Progenitor cell of endocrine pancreas (in vitro differentiated cells): ENCODE results near the gene APBA3. TPM values are rescaled to one million over a fixed set of nuclear protein-coding genes. Genes with fewer than 3 reads are reported as not detected.

Experiments used
- DNase-seq: peaks from one replicate; pipeline ENCODE4 v3.0.0; 2021; ENCODE audit warnings: low spot score; ENCODE audit not compliant: unreplicated experiment
- H3K27ac Mint-ChIP-seq: 2 replicates; pipeline ENCODE4 v1.8.0; 2021; ENCODE audit warnings: mild to moderate bottlenecking, moderate library complexity, mixed read lengths
- H3K27me3 Mint-ChIP-seq: 2 replicates; pipeline ENCODE4 v1.8.0; 2021; ENCODE audit warnings: mixed read lengths
- H3K36me3 Mint-ChIP-seq: 2 replicates; pipeline ENCODE4 v1.8.0; 2022; ENCODE audit warnings: mixed read lengths; ENCODE audit not compliant: insufficient read depth
- H3K4me1 Mint-ChIP-seq: 2 replicates; pipeline ENCODE4 v1.8.0; 2021; ENCODE audit warnings: low read depth, mixed read lengths
- H3K4me3 Mint-ChIP-seq: 2 replicates; pipeline ENCODE4 v1.8.0; 2021; ENCODE audit warnings: low read depth, mild to moderate bottlenecking, moderate library complexity, mixed read lengths
- H3K9me3 Mint-ChIP-seq: 2 replicates; pipeline ENCODE4 v1.8.0; 2021; ENCODE audit warnings: low read depth, mixed read lengths
- CTCF ChIP-seq: fragments of 200-600 bp; sonication (generic); IDR thresholded peaks from one replicate; pipeline ENCODE4 v1.5.0; 2021; ENCODE audit warnings: antibody characterized with exemption, mild to moderate bottlenecking; ENCODE audit not compliant: unreplicated experiment
- total RNA-seq: library from RNA; stranded (reverse); gene quantifications from 2 replicates; pipeline ENCODE4 v1.2.1, GENCODE V29; 2021

The APBA3 gene
- total RNA-seq, 1 donor from 2014 or later, result 31.4 TPM

DNA sequence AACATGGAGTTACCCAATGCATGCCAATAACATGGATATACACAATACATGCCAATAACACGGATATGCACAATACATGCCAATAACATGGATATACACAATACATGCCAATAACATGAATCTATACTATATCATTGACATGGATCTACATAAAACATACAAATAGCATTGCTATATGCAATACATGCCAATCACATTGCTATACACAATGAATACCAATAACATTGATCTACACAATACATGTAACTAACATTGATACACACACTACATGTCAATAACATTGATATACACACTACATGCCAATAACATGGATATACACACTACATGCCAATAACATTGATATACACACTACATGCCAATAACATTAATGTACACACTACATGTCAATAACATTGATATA lies 60.3 kb downstream of the APBA3 start:
- Mint-ChIP-seq H3K36me3 (no peaks in the 10 kb centered on the region), H3K27me3 (no peaks in the 10 kb centered on the region), H3K4me3 (peak overlapping the region; percentile 56), H3K9me3 (no peaks in the 10 kb centered on the region), H3K4me1 (peaks cover 11% of the 10 kb centered on the region), H3K27ac (no peak overlapping the region)
- TF ChIP-seq CTCF, result no peak
- DNase-seq, result no peak

Other genes starting within 250 kb of the APBA3 start
- gene TEKTIP1, start 222.5 kb downstream of the APBA3 start, total RNA-seq, result 3.8 and 4.0 TPM in 2 replicates
- gene MFSD12, start 204.1 kb downstream of the APBA3 start, total RNA-seq, result 71.5 and 75.1 TPM in 2 replicates
- gene HMG20B, start 188.7 kb downstream of the APBA3 start, total RNA-seq, result 72.8 and 79.7 TPM in 2 replicates
- gene GIPC3, start 176.2 kb downstream of the APBA3 start, total RNA-seq, result not detected in 2 replicates
- gene TBXA2R, start 154.8 kb downstream of the APBA3 start, total RNA-seq, result not detected in 2 replicates
- gene CACTIN, start 134.9 kb downstream of the APBA3 start, total RNA-seq, result 33.4 and 43.9 TPM in 2 replicates
- gene PIP5K1C, start 61.2 kb downstream of the APBA3 start, total RNA-seq, result 49.7 and 51.7 TPM in 2 replicates
- 36.3 and 40.7 TPM in 2 replicates for gene TJP3, start 53.3 kb downstream of the APBA3 start, total RNA-seq
- 38.6 and 39.8 TPM in 2 replicates for gene MRPL54, start 990 bp upstream of the APBA3 start, total RNA-seq
- gene RAX2, start 10.5 kb upstream of the APBA3 start, total RNA-seq, result not detected in 2 replicates
- 1.8 TPM in 2 replicates for gene MATK, start 24.7 kb upstream of the APBA3 start, total RNA-seq
- 3.5 and 3.9 TPM in 2 replicates for gene ZFR2, start 107.3 kb upstream of the APBA3 start, total RNA-seq
- 0.43 and 1.1 TPM in 2 replicates for gene ATCAY, start 119.0 kb upstream of the APBA3 start, total RNA-seq
- gene NMRK2, start 171.4 kb upstream of the APBA3 start, total RNA-seq, result 1.4 and 2.3 TPM in 2 replicates
- gene DAPK3, start 209.4 kb upstream of the APBA3 start, total RNA-seq, result 105 and 106 TPM in 2 replicates
- 3,028 and 3,054 TPM in 2 replicates for gene EEF2, start 223.8 kb upstream of the APBA3 start, total RNA-seq
- gene PIAS4, start 246.0 kb upstream of the APBA3 start, total RNA-seq, result 55.3 and 56.3 TPM in 2 replicates